Omental fat pad (tissue), 4 donors: ENCODE data around the gene BAX. TPM values are rescaled to one million over a fixed set of nuclear protein-coding genes. Genes with fewer than 3 reads are reported as not detected.

ENCODE experiments used
- ATAC-seq: fragments of 150-250 bp; one replicate; pipeline ENCODE4 v1.9.1; 2016; ENCODE audit warnings: mild to moderate bottlenecking, moderate library complexity; ENCODE audit not compliant: low FRiP score
- DNase-seq: peaks from one replicate; pipeline ENCODE4 v3.0.0-alpha.2; 2019; ENCODE audit warnings: low spot score
- CTCF ChIP-seq, 3 donors: fragments of 450-650 bp; IDR thresholded peaks; one replicate each; pipeline ENCODE4 v1.5.1; 2016 to 2017; ENCODE audit warnings: antibody characterized with exemption in 3 of 3, mild to moderate bottlenecking in 3 of 3, moderate library complexity in 2 of 3
- total RNA-seq, 4 donors: library from RNA; depleted of rRNA; stranded (reverse); fragments of >200 nt; gene quantifications; one replicate each; pipeline ENCODE4 v1.1.0, GENCODE V29; 2016

Gene BAX
- total RNA-seq, 4 donors from 2014 or later: 26.4 to 64.2 (median 37.3) TPM

- no peak for ATAC-seq
- DNase-seq: no peak
- no peak for TF ChIP-seq CTCF (IDR thresholded peaks at IDR 0.05)
Measured at GRCh38 chr19:48986211-48986610, 31.5 kb downstream of the BAX start.

- no peak for DNase-seq
- no peak for ATAC-seq
- TF ChIP-seq CTCF (IDR thresholded peaks at IDR 0.05): no peak
Measured at GRCh38 chr19:48987323-48987722, 32.6 kb downstream of the BAX start.

GRCh38 chr19:48988286-48988685 is 33.6 kb downstream of the BAX start:
- TF ChIP-seq CTCF (IDR thresholded peaks at IDR 0.05): no peak
- DNase-seq (no peak), ATAC-seq (no peak)

GRCh38 chr19:48988860-48989259 is 34.2 kb downstream of the BAX start:
- ATAC-seq (no peak), DNase-seq (no peak)
- no peak for TF ChIP-seq CTCF (IDR thresholded peaks at IDR 0.05)

GRCh38 chr19:48989701-48990291 is 35.1 kb downstream of the BAX start:
- DNase-seq: no peak
- no peak for ATAC-seq
- TF ChIP-seq CTCF (IDR thresholded peaks at IDR 0.05): no peak

GRCh38 chr19:48990400-48990799 is 35.7 kb downstream of the BAX start:
- no peak for DNase-seq
- ATAC-seq: no peak
- no peak for TF ChIP-seq CTCF (IDR thresholded peaks at IDR 0.05)

GRCh38 chr19:48991011-48991609 is 36.4 kb downstream of the BAX start:
- DNase-seq (no peak), ATAC-seq (no peak)
- no peak for TF ChIP-seq CTCF (IDR thresholded peaks at IDR 0.05)
